ENCODE results near the gene ZNF726.

The ZNF726 gene

DNA sequence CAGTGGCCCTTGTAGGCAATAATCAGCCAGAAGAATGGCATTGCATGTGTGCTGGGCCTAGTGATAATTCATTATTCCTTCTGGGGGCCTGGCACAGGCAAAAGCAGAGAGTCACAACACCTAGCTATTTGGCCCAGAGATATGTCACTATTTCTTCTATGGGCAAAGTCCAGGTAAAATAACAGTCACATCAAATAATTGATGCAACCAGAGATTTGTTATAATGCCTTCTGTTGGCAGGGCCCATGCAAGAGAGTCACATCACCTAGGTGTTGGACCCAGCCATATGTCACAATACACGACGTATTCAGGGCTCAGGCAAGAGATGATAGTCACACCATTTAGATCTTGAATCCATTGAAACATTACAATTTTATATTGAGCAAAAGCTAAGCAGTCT is 66.1 kb downstream of the ZNF726 start:
- TF ChIP-seq, protein P1, sequence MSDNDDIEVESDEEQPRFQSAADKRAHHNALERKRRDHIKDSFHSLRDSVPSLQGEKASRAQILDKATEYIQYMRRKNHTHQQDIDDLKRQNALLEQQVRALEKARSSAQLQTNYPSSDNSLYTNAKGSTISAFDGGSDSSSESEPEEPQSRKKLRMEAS (IDR thresholded peaks at IDR 0.05; ENCODE audit: low read depth, low read length): no peak
- TF ChIP-seq MYC (IDR thresholded peaks at IDR 0.05; ENCODE audit: low read depth, low read length) (no peak), POLR2A (IDR thresholded peaks at IDR 0.05; ENCODE audit: extremely low read depth, insufficient read length) (no peak)
- TF ChIP-seq, protein P2, sequence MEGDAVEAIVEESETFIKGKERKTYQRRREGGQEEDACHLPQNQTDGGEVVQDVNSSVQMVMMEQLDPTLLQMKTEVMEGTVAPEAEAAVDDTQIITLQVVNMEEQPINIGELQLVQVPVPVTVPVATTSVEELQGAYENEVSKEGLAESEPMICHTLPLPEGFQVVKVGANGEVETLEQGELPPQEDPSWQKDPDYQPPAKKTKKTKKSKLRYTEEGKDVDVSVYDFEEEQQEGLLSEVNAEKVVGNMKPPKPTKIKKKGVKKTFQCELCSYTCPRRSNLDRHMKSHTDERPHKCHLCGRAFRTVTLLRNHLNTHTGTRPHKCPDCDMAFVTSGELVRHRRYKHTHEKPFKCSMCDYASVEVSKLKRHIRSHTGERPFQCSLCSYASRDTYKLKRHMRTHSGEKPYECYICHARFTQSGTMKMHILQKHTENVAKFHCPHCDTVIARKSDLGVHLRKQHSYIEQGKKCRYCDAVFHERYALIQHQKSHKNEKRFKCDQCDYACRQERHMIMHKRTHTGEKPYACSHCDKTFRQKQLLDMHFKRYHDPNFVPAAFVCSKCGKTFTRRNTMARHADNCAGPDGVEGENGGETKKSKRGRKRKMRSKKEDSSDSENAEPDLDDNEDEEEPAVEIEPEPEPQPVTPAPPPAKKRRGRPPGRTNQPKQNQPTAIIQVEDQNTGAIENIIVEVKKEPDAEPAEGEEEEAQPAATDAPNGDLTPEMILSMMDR (IDR thresholded peaks at IDR 0.05; ENCODE audit: low read depth, low read length): no peak
- DNase-seq (ENCODE audit: low read depth): no peak
- H3K4me3 ChIP-seq (ENCODE audit: low read depth, low read length): no peak overlapping the region

DNA sequence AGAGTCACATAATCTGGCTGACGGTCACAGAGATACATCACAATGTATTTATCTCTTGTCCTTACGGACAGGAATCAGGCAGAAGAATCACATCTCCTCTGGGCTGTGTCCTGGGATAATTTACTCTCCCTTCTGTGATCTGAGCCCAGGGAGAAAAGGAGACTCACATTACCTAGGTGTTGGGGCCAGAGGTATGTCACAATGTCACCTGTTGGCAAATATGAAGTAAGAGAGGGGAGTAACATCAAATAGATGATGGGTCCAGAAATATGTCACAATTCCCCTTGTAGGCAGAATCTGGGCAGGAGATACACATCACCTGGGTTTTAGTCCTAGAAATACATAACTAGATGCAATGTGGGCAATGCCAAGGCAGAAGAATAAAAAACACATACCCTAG is 67.2 kb downstream of the ZNF726 start:
- DNase-seq (ENCODE audit: low read depth): no peak
- TF ChIP-seq, protein P1 (IDR thresholded peaks at IDR 0.05; ENCODE audit: low read depth, low read length): no peak
- TF ChIP-seq POLR2A (IDR thresholded peaks at IDR 0.05; ENCODE audit: extremely low read depth, insufficient read length): no peak
- TF ChIP-seq, protein P2 (IDR thresholded peaks at IDR 0.05; ENCODE audit: low read depth, low read length): no peak
- no peak for TF ChIP-seq MYC (IDR thresholded peaks at IDR 0.05; ENCODE audit: low read depth, low read length)
- no peak overlapping the region for H3K4me3 ChIP-seq (ENCODE audit: low read depth, low read length)

DNA sequence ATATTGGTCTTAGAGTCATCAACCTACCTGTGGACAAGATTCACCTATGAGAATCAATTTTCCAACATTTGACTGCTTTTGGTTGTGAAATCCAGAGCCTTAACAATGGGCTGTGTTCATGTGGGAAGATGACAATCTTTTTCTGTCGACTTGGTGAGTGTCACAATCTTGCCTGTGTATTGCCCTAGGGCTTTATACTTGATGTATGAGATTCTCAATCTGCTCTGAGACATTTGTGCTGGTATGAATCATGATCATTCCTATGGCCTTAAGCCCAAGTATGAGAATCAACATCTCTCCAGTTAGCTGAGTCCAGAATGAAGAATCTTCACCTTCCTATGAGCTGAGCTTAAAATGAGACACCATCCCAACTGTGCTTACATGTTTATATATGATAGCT is 68.7 kb downstream of the ZNF726 start:
- TF ChIP-seq, protein P1 (IDR thresholded peaks at IDR 0.05; ENCODE audit: low read depth, low read length): no peak
- TF ChIP-seq, protein P2 (IDR thresholded peaks at IDR 0.05; ENCODE audit: low read depth, low read length): no peak
- no peak for TF ChIP-seq POLR2A (IDR thresholded peaks at IDR 0.05; ENCODE audit: extremely low read depth, insufficient read length)
- no peak for TF ChIP-seq MYC (IDR thresholded peaks at IDR 0.05; ENCODE audit: low read depth, low read length)
- DNase-seq (ENCODE audit: low read depth): no peak
- no peak overlapping the region for H3K4me3 ChIP-seq (ENCODE audit: low read depth, low read length)

Measured in NB4 (cell line).